ENCODE measurements around the gene GALNT13.

Gene GALNT13

GRCh38 chr2:153972412-153972811 is 100.7 kb downstream of the GALNT13 start:
- no peaks in the 10 kb centered on the region for H3K36me3 Mint-ChIP-seq
- ATAC-seq (ENCODE audit: low read depth), result no peak
- H3K27ac Mint-ChIP-seq, result no peak overlapping the region

DNA sequence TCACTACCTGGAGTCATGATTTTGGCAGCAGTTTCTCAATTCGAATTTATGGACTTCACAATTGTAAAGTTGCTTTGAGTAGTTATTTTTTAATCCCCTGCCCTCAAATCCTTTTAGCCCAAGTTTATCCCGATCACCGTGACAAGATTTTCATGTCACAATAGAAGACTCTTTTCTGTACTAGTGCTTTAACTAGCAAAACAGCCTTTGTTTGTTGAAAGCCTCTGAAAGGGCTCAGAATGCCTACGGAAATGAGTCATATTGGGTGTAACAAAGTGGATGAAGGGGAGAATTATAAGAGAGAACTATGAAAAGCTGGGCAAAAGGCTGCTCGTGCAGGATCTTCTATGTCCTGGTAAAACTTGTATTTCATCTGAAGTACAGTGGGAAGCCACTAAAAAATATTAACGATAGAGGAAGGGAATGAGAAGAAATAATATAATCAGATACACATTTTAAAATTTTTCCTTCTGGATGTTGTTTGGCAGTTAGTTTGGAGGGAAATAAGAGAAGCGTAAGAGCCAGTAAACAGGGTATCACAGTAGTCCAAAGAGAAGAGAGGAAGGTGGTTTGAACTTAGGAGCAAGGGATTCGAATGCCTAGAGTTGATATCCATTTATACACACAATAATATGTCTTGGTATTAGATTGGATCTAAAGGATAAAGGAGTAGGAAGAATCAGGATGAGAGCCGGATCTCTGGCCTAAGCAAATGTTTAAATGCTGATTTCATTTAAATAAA is 114.9 kb downstream of the GALNT13 start:
- no peaks in the 10 kb centered on the region for H3K4me1 Mint-ChIP-seq
- ATAC-seq (ENCODE audit: low read depth), result no peak
- no peak overlapping the region for H3K4me3 Mint-ChIP-seq
- peaks cover 7% of the 10 kb centered on the region for H3K9me3 Mint-ChIP-seq
- no peaks in the 10 kb centered on the region for H3K36me3 Mint-ChIP-seq
- no peak for DNase-seq (ENCODE audit: low spot score in 2 of 2)
- H3K27me3 Mint-ChIP-seq, result no peaks in the 10 kb centered on the region
- no peak overlapping the region for H3K27ac Mint-ChIP-seq

More at GRCh38 chr2:153972412-153972811, 100.7 kb downstream of the GALNT13 start:
- DNase-seq (ENCODE audit: low spot score in 2 of 2), result no peak
- H3K9me3 Mint-ChIP-seq, result peaks cover 1% of the 10 kb centered on the region
- H3K4me1 Mint-ChIP-seq, result no peaks in the 10 kb centered on the region
- no peak overlapping the region for H3K4me3 Mint-ChIP-seq
- H3K27me3 Mint-ChIP-seq, result no peaks in the 10 kb centered on the region

GRCh38 chr2:153990771-153991170 is 119.0 kb downstream of the GALNT13 start:
- ATAC-seq (ENCODE audit: low read depth), result no peak
- Mint-ChIP-seq H3K4me1 (no peaks in the 10 kb centered on the region), H3K9me3 (peaks cover 10% of the 10 kb centered on the region), H3K36me3 (no peaks in the 10 kb centered on the region), H3K27me3 (no peaks in the 10 kb centered on the region), H3K27ac (no peak overlapping the region), H3K4me3 (no peak overlapping the region)
- no peak for DNase-seq (ENCODE audit: low spot score in 2 of 2)

DNA sequence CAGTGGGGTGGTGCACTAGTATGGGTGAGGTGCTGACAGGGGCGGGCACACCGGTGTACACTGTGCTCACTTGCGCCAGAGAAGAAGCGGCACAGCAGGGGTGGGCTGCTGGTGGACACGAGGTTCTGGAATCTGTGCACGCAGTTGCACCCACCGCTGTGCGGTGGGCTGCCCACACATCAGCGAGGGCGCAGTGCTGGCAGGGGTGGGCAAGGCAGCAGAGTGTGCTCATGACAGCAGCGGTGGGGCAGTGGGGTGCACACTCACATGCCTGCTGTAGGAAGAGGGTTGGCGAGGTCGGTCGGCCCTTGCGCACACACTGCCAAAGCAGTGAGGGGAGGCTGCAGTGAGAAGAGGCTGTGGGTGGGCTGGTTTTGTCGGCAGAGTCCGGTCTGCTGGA is 141.8 kb downstream of the GALNT13 start:
- Mint-ChIP-seq H3K27ac (no peak overlapping the region), H3K36me3 (no peaks in the 10 kb centered on the region), H3K27me3 (no peaks in the 10 kb centered on the region), H3K4me1 (no peaks in the 10 kb centered on the region), H3K9me3 (peaks cover 10% of the 10 kb centered on the region), H3K4me3 (no peak overlapping the region)
- no peak for DNase-seq (ENCODE audit: low spot score in 2 of 2)
- ATAC-seq (ENCODE audit: low read depth), result no peak

DNA sequence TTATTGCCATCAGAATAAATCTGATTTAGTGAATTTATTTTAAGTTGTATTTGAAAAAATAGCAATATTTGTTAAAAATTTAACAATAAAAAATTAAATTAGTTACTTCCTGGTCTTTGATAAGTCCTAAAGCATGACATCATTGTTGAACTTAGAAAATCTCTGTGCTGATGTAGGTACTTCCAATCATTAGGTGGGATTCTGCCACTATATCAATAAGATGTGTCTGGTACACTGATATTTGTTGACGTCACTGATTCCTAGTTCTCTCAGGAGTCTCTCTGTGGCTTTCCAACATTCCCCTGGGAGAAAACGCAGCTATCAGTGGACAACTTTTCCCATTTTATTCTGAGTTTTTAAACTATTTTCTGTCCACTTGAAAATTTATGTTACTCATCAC is 143.5 kb downstream of the GALNT13 start:
- ATAC-seq (ENCODE audit: low read depth), result no peak
- no peaks in the 10 kb centered on the region for H3K36me3 Mint-ChIP-seq

GRCh38 chr2:154029504-154029903 is 157.8 kb downstream of the GALNT13 start:
- Mint-ChIP-seq H3K9me3 (peaks cover 8% of the 10 kb centered on the region), H3K27me3 (no peaks in the 10 kb centered on the region), H3K36me3 (no peaks in the 10 kb centered on the region), H3K4me1 (no peaks in the 10 kb centered on the region), H3K4me3 (no peak overlapping the region), H3K27ac (no peak overlapping the region)
- DNase-seq (ENCODE audit: low spot score in 2 of 2) (no peak), ATAC-seq (ENCODE audit: low read depth) (no peak)

More for the DNA sequence above, 143.5 kb downstream of the GALNT13 start:
- Mint-ChIP-seq H3K4me1 (no peaks in the 10 kb centered on the region), H3K27ac (no peak overlapping the region), H3K27me3 (no peaks in the 10 kb centered on the region), H3K4me3 (no peak overlapping the region), H3K9me3 (peaks cover 10% of the 10 kb centered on the region)
- DNase-seq (ENCODE audit: low spot score in 2 of 2), result no peak

DNA sequence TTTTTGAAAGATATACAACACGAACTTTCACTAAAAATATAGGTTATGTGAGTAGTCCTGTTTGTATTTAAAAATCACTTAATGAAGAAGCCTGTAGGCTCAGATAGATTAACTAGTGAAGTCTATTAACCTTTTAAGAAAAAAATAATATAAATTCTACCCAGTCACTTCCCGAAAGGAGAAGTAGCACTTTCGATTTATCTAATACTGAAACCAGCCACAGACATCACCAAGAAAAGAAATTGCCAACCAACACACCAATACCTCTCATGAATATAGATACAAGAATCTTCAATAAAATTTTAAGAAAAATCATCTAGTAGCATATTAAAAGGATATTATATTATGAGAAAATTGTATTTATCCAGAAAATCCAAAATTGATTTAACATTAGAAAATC is 160.5 kb downstream of the GALNT13 start:
- H3K27ac Mint-ChIP-seq, result no peak overlapping the region
- peaks cover 7% of the 10 kb centered on the region for H3K9me3 Mint-ChIP-seq
- DNase-seq (ENCODE audit: low spot score in 2 of 2) (no peak), ATAC-seq (ENCODE audit: low read depth) (no peak)
- no peak overlapping the region for H3K4me3 Mint-ChIP-seq
- no peaks in the 10 kb centered on the region for H3K4me1 Mint-ChIP-seq
- no peaks in the 10 kb centered on the region for H3K36me3 Mint-ChIP-seq
- H3K27me3 Mint-ChIP-seq, result no peaks in the 10 kb centered on the region

GRCh38 chr2:154046493-154046892 is 174.8 kb downstream of the GALNT13 start:
- peaks cover 5% of the 10 kb centered on the region for H3K9me3 Mint-ChIP-seq
- no peaks in the 10 kb centered on the region for H3K36me3 Mint-ChIP-seq
- DNase-seq (ENCODE audit: low spot score in 2 of 2) (no peak), ATAC-seq (ENCODE audit: low read depth) (no peak)
- H3K4me3 Mint-ChIP-seq, result no peak overlapping the region
- H3K27me3 Mint-ChIP-seq, result no peaks in the 10 kb centered on the region
- H3K27ac Mint-ChIP-seq, result no peak overlapping the region
- H3K4me1 Mint-ChIP-seq, result no peaks in the 10 kb centered on the region

- DNase-seq (ENCODE audit: low spot score in 2 of 2) (no peak), ATAC-seq (ENCODE audit: low read depth) (no peak)
- no peak overlapping the region for H3K27ac Mint-ChIP-seq
- H3K36me3 Mint-ChIP-seq, result no peaks in the 10 kb centered on the region
- H3K9me3 Mint-ChIP-seq, result peaks cover 1% of the 10 kb centered on the region
- no peaks in the 10 kb centered on the region for H3K4me1 Mint-ChIP-seq
- H3K27me3 Mint-ChIP-seq, result no peaks in the 10 kb centered on the region
- no peak overlapping the region for H3K4me3 Mint-ChIP-seq
Observed at GRCh38 chr2:154048905-154049304, 177.2 kb downstream of the GALNT13 start.

DNA sequence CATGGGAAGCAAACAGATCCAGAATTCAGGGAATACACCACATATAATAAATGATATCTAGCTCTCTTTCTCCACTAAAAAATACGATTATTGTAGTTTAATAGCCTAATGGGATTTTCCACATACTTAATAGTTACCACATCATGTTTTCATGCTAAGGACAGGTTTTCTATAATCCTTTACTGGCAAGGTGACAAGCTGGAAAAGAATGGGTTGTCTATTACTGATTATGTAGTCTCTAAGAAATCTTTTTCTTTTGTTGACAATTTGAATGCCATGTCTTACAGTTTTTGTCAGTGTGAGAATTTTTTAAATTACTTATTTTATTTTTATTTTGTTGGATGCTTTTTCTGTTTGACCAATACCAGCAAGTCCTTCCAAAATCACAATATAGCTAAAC is 177.8 kb downstream of the GALNT13 start:
- H3K9me3 Mint-ChIP-seq, result no peaks in the 10 kb centered on the region
- no peak overlapping the region for H3K4me3 Mint-ChIP-seq
- no peaks in the 10 kb centered on the region for H3K27me3 Mint-ChIP-seq
- H3K4me1 Mint-ChIP-seq, result no peaks in the 10 kb centered on the region
- DNase-seq (ENCODE audit: low spot score in 2 of 2), result no peak
- no peak for ATAC-seq (ENCODE audit: low read depth)
- no peak overlapping the region for H3K27ac Mint-ChIP-seq
- H3K36me3 Mint-ChIP-seq, result no peaks in the 10 kb centered on the region

GRCh38 chr2:154067124-154067523 is 195.4 kb downstream of the GALNT13 start:
- Mint-ChIP-seq H3K27ac (no peak overlapping the region), H3K36me3 (no peaks in the 10 kb centered on the region), H3K4me1 (no peaks in the 10 kb centered on the region), H3K4me3 (no peak overlapping the region), H3K9me3 (peaks cover 12% of the 10 kb centered on the region), H3K27me3 (no peaks in the 10 kb centered on the region)
- no peak for ATAC-seq (ENCODE audit: low read depth)
- no peak for DNase-seq (ENCODE audit: low spot score in 2 of 2)

- no peaks in the 10 kb centered on the region for H3K4me1 Mint-ChIP-seq
- DNase-seq (ENCODE audit: low spot score in 2 of 2), result no peak
- no peak for ATAC-seq (ENCODE audit: low read depth)
- no peaks in the 10 kb centered on the region for H3K27me3 Mint-ChIP-seq
- no peaks in the 10 kb centered on the region for H3K9me3 Mint-ChIP-seq
- H3K4me3 Mint-ChIP-seq, result no peak overlapping the region
- H3K27ac Mint-ChIP-seq, result no peak overlapping the region
- H3K36me3 Mint-ChIP-seq, result no peaks in the 10 kb centered on the region
Observed at GRCh38 chr2:154078926-154079325, 207.2 kb downstream of the GALNT13 start.

- ATAC-seq (ENCODE audit: low read depth), result no peak
- Mint-ChIP-seq H3K36me3 (no peaks in the 10 kb centered on the region), H3K27ac (no peak overlapping the region), H3K9me3 (no peaks in the 10 kb centered on the region), H3K27me3 (no peaks in the 10 kb centered on the region), H3K4me1 (no peaks in the 10 kb centered on the region), H3K4me3 (no peak overlapping the region)
- no peak for DNase-seq (ENCODE audit: low spot score in 2 of 2)
Observed at GRCh38 chr2:154092571-154092970, 220.8 kb downstream of the GALNT13 start.

DNA sequence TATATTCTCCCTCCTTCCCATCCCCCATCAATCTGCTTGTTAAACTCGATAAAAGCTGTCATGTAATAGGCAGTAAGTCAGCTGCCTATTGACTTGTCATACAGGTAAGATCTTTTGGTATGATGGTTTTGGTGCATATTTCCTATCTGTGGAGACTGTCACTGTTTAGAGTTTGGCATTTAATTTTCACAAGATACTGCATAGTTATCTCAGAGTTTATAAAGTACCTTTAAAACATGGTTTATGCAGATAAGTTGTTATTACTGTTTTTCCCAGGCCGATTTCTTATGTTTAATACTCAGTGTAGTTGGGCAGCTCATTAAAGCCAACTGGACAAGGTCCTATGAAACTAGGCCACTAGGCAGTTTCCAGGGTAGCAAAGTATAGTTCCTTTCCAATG is 222.1 kb downstream of the GALNT13 start:
- DNase-seq (ENCODE audit: low spot score in 2 of 2) (no peak), ATAC-seq (ENCODE audit: low read depth) (no peak)
- Mint-ChIP-seq H3K27me3 (no peaks in the 10 kb centered on the region), H3K36me3 (no peaks in the 10 kb centered on the region), H3K9me3 (no peaks in the 10 kb centered on the region), H3K27ac (no peak overlapping the region), H3K4me3 (no peak overlapping the region), H3K4me1 (no peaks in the 10 kb centered on the region)

DNA sequence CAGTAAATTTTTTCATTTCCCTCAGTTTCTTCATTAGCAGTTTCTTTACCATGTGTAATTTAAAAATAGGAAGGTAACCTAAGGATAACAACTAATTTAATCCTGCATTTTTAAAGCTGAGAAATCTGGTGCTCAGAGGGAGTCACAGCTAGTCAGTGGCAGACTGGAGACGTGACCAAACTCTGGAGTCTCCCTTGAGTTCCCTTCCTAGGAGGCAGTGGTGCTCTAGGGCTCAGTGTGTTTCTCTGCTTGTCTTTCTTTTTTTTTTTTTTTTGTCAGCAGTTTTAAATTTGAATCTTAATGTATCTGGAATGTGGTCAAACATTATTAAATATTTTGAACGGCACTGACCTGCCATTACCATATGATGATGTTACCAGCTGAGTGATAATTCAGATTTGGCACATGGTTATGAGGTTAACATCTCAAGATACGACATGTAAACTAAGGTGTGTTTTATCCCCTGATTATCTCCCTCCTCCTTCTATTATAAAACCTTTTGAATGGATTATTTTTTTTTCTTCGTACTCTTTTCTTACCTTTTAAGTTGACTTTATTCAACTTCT is 226.2 kb downstream of the GALNT13 start:
- Mint-ChIP-seq H3K9me3 (peaks cover 1% of the 10 kb centered on the region), H3K4me1 (no peaks in the 10 kb centered on the region)

More for the DNA sequence above, 226.2 kb downstream of the GALNT13 start:
- Mint-ChIP-seq H3K36me3 (no peaks in the 10 kb centered on the region), H3K27me3 (no peaks in the 10 kb centered on the region), H3K27ac (no peak overlapping the region), H3K4me3 (no peak overlapping the region)
- DNase-seq (ENCODE audit: low spot score in 2 of 2) (no peak), ATAC-seq (ENCODE audit: low read depth) (no peak)
